Endothelial cell of umbilical vein (primary cell): ENCODE measurements around the gene ASAP2. TPM values are rescaled to one million over a fixed set of nuclear protein-coding genes. Genes with fewer than 3 reads are reported as not detected.

ENCODE experiments used
- BruUV-seq: library from RNA; stranded (reverse); fragments of 400-500 nt; replicated peaks from 2 replicates; lab custom pipeline; 2021; lab: Mats Ljungman, UMichigan
- CTCF ChIA-PET: fragments of 300-600, 350-600 bp; sonication (Branson Sonifier 250); formaldehyde crosslinking; loops from one replicate; lab custom pipeline; 2021; ENCODE audit warnings: antibody characterized with exemption, inconsistent platforms; lab: Charles Lee
- POLR2A ChIA-PET: fragments of 300-600, 350-600 bp; sonication (Branson Sonifier 250); formaldehyde crosslinking; loops from one replicate; lab custom pipeline; 2021; ENCODE audit warnings: antibody characterized with exemption, inconsistent platforms; lab: Charles Lee
- DNase-seq: peaks from one replicate; pipeline ENCODE4 v3.0.0-alpha.2; 2011; ENCODE audit warnings: low read depth, low spot score
- FAIRE-seq: peaks from 2 replicates; lab custom pipeline; 2011; peaks lifted over from hg19 to GRCh38; lab: Jason Lieb, UNC
- H2AFZ ChIP-seq: 2 replicates; pipeline ENCODE4 v1.6.0; 2012; ENCODE audit warnings: low read depth, low read length, control low read depth, inconsistent platforms
- H3K27ac ChIP-seq: 2 replicates; pipeline ENCODE4 v1.5.1; 2011; ENCODE audit warnings: low read depth, mild to moderate bottlenecking, control low read depth, low read length, moderate library complexity; ENCODE audit not compliant: insufficient read depth
- H3K27me3 ChIP-seq, 2 experiments: 2 replicates each; pipeline versions ENCODE4 v1.6.0 to v1.6.1; 2011; ENCODE audit warnings: low read length in 2 of 2, mixed read lengths in 1 of 2; ENCODE audit not compliant: control insufficient read depth in 2 of 2, insufficient read depth in 2 of 2
- H3K36me3 ChIP-seq, 2 experiments: 2 replicates in 1 of 2; 3 replicates in 1 of 2; pipeline ENCODE4 v1.5.1; 2011; ENCODE audit warnings: low read length in 2 of 2, mild to moderate bottlenecking in 1 of 2, moderate library complexity in 1 of 2; ENCODE audit not compliant: control insufficient read depth in 2 of 2, insufficient read depth in 2 of 2; ENCODE audit errors: extremely low read depth in 1 of 2
- H3K4me1 ChIP-seq: 3 replicates; pipeline ENCODE4 v1.5.1; 2011; ENCODE audit warnings: mild to moderate bottlenecking, low read length; ENCODE audit not compliant: control insufficient read depth, insufficient read depth; ENCODE audit errors: extremely low read depth
- H3K4me2 ChIP-seq: 2 replicates; pipeline ENCODE4 v1.6.1; 2011; ENCODE audit warnings: low read length, control low read depth, mixed read lengths; ENCODE audit not compliant: insufficient read depth
- H3K4me3 ChIP-seq, 3 experiments: fragments of 200-600 bp in 1 of 3; sonication (generic), shearing (Covaris generic) in 1 of 3; replicated peaks in 1 of 3; 2 replicates each; pipeline ENCODE4 v1.5.1; 2011 to 2016; ENCODE audit warnings: control low read depth in 3 of 3, low read length in 3 of 3, mild to moderate bottlenecking in 2 of 3, inconsistent platforms in 1 of 3, low read depth in 1 of 3, moderate library complexity in 1 of 3; ENCODE audit not compliant: insufficient read depth in 1 of 3
- H3K79me2 ChIP-seq: 2 replicates; pipeline ENCODE4 v1.6.0; 2012; ENCODE audit warnings: low read length, inconsistent platforms; ENCODE audit not compliant: control insufficient read depth, insufficient read depth
- H3K9ac ChIP-seq: replicated peaks from 2 replicates; pipeline ENCODE3; 2011; ENCODE audit warnings: low read length, control low read depth; ENCODE audit not compliant: insufficient read depth; ENCODE audit errors: extremely low read depth
- H3K9me1 ChIP-seq: replicated peaks from 3 replicates; pipeline ENCODE4 v1.6.0; 2011; ENCODE audit warnings: mild to moderate bottlenecking, low read length; ENCODE audit not compliant: control insufficient read depth, insufficient read depth; ENCODE audit errors: extremely low read depth
- H3K9me3 ChIP-seq: replicated peaks from 2 replicates; pipeline ENCODE4 v1.5.1; 2012; ENCODE audit warnings: low read length, inconsistent platforms; ENCODE audit not compliant: control insufficient read depth, insufficient read depth
- H4K20me1 ChIP-seq: replicated peaks from 2 replicates; pipeline ENCODE3; 2011; ENCODE audit warnings: mild to moderate bottlenecking, low read length; ENCODE audit not compliant: control insufficient read depth, insufficient read depth; ENCODE audit errors: extremely low read depth
- FOS ChIP-seq: IDR thresholded peaks from 2 replicates; pipeline ENCODE4 v1.6.1; 2011; ENCODE audit warnings: mild to moderate bottlenecking, low read length, moderate library complexity, borderline replicate concordance; ENCODE audit not compliant: insufficient read depth
- GATA2 ChIP-seq: IDR thresholded peaks from 2 replicates; pipeline ENCODE4 v1.7.0; 2011; ENCODE audit warnings: low read depth, mild to moderate bottlenecking, moderate library complexity, mixed read lengths, low read length; ENCODE audit not compliant: insufficient read length, insufficient read depth
- JUN ChIP-seq: IDR thresholded peaks from 2 replicates; pipeline ENCODE4 v1.6.1; 2011; ENCODE audit warnings: borderline replicate concordance, low read depth; ENCODE audit not compliant: insufficient read length, insufficient read depth
- MYC ChIP-seq: IDR thresholded peaks from one replicate; pipeline ENCODE4 v1.6.1; 2011; ENCODE audit warnings: mild to moderate bottlenecking, low read depth, low read length
- POLR2A ChIP-seq: IDR thresholded peaks from 2 replicates; pipeline ENCODE4 v1.6.1; 2012; ENCODE audit warnings: low read depth, mild to moderate bottlenecking, control low read depth, low read length
- POLR2AphosphoS5 ChIP-seq: IDR thresholded peaks from 2 replicates; pipeline ENCODE4 v1.6.1; 2012; ENCODE audit warnings: low read depth, mild to moderate bottlenecking, control low read depth, low read length, moderate library complexity; ENCODE audit not compliant: insufficient read depth
- dilution Hi-C: fragments of 300-500 bp; cut with MboI; formaldehyde crosslinking; loops from one replicate; pipeline ENCODE4 v1.15.0; 2019; ENCODE audit warnings: low sequenced_read_pairs; ENCODE audit not compliant: extremely low pct_ligation_motif_present
- intact Hi-C: fragments of 100-400 bp; cut with micrococcal nuclease; formaldehyde crosslinking; loops from one replicate; pipeline ENCODE4 v1.10.0; 2022
- polyA plus RNA-seq, 4 experiments: library from polyadenylated mRNA; depleted of rRNA in 3 of 4; stranded (reverse) in 3 of 4; unstranded in 1 of 4; fragments of >200 nt; gene quantifications; 2 replicates each; pipeline versions ENCODE4 v1.2.1 to v1.2.3, GENCODE V29; 2011 to 2012; ENCODE audit warnings: missing spikeins in 1 of 4
- total RNA-seq: library from RNA; stranded (reverse); gene quantifications from 2 replicates; pipeline ENCODE4 v1.2.3, GENCODE V29; 2021
- TF ChIP-seq, protein P1 (sequence below): IDR thresholded peaks from 2 replicates; pipeline ENCODE4 v1.6.1; 2011; ENCODE audit not compliant: insufficient read depth, insufficient read length
- TF ChIP-seq, protein P2 (sequence below), 2 donors: IDR thresholded peaks; 1 replicate in 1 of 2; 2 replicates in 1 of 2; pipeline ENCODE4 v1.5.1; 2011; ENCODE audit warnings: low read length in 2 of 2, mild to moderate bottlenecking in 2 of 2, moderate library complexity in 2 of 2, control low read depth in 1 of 2, inconsistent platforms in 1 of 2, low read depth in 1 of 2; ENCODE audit not compliant: insufficient read depth in 1 of 2; ENCODE audit errors: extremely low read depth in 1 of 2

Gene ASAP2
- total and polyA plus RNA-seq, 2 donors (not counting 3 experiments of a cell fraction or from before 2014, with no cell fraction given): 31.1 to 79.2 TPM

DNA sequence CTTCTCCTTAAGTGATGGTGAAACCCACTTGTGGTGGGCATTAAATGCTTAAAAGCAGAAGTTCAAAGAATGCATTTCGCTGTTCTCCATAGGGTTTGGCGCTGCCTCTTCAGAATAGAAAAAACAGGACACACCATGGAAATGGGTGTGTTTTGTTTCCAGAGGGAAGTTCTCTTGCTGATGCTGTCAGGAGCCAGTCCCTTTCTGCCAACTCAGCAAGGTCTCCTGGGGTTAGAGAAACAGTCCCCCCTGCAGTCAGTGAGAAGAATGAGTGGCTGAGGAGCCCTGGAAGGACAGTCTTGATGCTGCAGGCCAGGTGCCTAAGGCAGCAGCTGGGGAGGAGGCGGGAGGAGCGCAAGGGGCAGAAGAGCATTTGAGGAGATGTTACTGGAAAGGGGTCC is 37.8 kb upstream of the ASAP2 start:
- H3K27ac ChIP-seq: no peak overlapping the region
- FAIRE-seq (no peak), DNase-seq (no peak)
- TF ChIP-seq GATA2 (no peak), POLR2A (no peak)
- H3K4me2 ChIP-seq: no peak overlapping the region
- ChIA-PET CTCF (no interaction called here), POLR2A (no interaction called here)
- dilution Hi-C loops: loop anchor here (25.0 kb wide), 1 partner anchor 193 kb away; no protein-coding TSS in a partner anchor
- no peaks in the 10 kb centered on the region for H3K9me3 ChIP-seq
- H3K36me3 ChIP-seq: no peaks in the 10 kb centered on the region
- intact Hi-C loops: no loop called here
- H3K4me3 ChIP-seq: no peak overlapping the region
- H4K20me1 ChIP-seq: no peaks in the 10 kb centered on the region
- no peaks in the 10 kb centered on the region for H3K79me2 ChIP-seq
- H2AFZ ChIP-seq: no peak overlapping the region
- H3K9me1 ChIP-seq: no peaks in the 10 kb centered on the region
- no peak overlapping the region for H3K9ac ChIP-seq
- BruUV-seq: no TSS peak
- no peaks in the 10 kb centered on the region for H3K27me3 ChIP-seq
- no peaks in the 10 kb centered on the region for H3K4me1 ChIP-seq

DNA sequence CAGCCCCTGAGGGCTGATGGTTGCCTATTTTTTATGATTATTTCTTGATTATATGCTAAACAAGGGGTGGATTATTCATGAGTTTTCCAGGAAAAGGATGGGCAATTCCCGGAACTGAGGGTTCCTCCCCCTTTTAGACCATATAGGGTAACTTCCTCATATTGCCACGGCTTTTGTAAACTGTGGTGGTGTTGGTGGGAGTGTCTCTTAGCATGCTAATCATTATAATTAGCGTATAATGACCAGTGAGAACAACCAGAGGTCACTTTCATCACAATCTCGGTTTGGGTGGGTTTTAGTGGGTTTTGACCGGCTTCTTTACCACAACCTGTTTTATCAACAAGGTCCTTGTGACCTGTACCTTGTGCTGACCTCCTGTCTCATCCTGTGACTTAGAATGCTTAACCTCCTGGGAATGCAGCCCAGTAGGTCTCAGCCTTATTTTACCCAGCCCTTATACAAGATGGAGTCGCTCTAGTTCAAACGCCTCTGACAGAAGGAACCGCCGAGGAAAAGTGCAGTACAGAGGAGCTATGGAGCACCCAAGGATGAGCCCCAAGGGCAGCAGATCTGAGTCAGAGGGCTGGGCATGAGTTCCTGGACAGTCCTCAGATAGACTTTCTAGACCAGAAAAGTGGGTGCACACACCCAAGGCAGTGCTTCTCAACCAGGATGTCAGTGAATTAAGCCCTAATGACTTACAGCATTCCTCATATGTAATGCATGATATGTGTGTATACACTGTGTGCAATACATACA is 37.1 kb upstream of the ASAP2 start:
- FAIRE-seq: no peak
- H3K27ac ChIP-seq: no peak overlapping the region
- CTCF ChIA-PET: no interaction called here

More for the DNA sequence above, 37.1 kb upstream of the ASAP2 start:
- DNase-seq: no peak
- no peak overlapping the region for H2AFZ ChIP-seq
- dilution Hi-C loops: loop anchor here (25.0 kb wide), 1 partner anchor 193 kb away; no protein-coding TSS in a partner anchor
- no peaks in the 10 kb centered on the region for H3K79me2 ChIP-seq
- no TSS peak for BruUV-seq
- H3K4me1 ChIP-seq: no peaks in the 10 kb centered on the region
- H3K9me3 ChIP-seq: no peaks in the 10 kb centered on the region
- intact Hi-C loops: no loop called here
- H3K4me2 ChIP-seq: no peak overlapping the region
- POLR2A ChIA-PET: no interaction called here
- no peaks in the 10 kb centered on the region for H3K9me1 ChIP-seq
- TF ChIP-seq, protein P1, sequence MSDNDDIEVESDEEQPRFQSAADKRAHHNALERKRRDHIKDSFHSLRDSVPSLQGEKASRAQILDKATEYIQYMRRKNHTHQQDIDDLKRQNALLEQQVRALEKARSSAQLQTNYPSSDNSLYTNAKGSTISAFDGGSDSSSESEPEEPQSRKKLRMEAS: no peak
- TF ChIP-seq, protein P2, sequence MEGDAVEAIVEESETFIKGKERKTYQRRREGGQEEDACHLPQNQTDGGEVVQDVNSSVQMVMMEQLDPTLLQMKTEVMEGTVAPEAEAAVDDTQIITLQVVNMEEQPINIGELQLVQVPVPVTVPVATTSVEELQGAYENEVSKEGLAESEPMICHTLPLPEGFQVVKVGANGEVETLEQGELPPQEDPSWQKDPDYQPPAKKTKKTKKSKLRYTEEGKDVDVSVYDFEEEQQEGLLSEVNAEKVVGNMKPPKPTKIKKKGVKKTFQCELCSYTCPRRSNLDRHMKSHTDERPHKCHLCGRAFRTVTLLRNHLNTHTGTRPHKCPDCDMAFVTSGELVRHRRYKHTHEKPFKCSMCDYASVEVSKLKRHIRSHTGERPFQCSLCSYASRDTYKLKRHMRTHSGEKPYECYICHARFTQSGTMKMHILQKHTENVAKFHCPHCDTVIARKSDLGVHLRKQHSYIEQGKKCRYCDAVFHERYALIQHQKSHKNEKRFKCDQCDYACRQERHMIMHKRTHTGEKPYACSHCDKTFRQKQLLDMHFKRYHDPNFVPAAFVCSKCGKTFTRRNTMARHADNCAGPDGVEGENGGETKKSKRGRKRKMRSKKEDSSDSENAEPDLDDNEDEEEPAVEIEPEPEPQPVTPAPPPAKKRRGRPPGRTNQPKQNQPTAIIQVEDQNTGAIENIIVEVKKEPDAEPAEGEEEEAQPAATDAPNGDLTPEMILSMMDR (IDR thresholded peaks at IDR 0.05; ENCODE audit: extremely low read depth in 1 of 2, insufficient read depth in 1 of 2, low read depth in 1 of 2, low read length in 2 of 2): no peak
- TF ChIP-seq JUN (no peak), FOS (no peak), GATA2 (no peak), MYC (no peak), POLR2AphosphoS5 (no peak), POLR2A (no peak)
- H3K4me3 ChIP-seq: no peak overlapping the region
- no peaks in the 10 kb centered on the region for H3K27me3 ChIP-seq
- H3K36me3 ChIP-seq: no peaks in the 10 kb centered on the region
- no peaks in the 10 kb centered on the region for H4K20me1 ChIP-seq
- H3K9ac ChIP-seq: no peak overlapping the region
